ENCODE results near the gene CFAP46. TPM values are rescaled to one million over a fixed set of nuclear protein-coding genes. Genes with fewer than 3 reads are reported as not detected.
A peak's percentile ranks its signal among the peaks of the same experiment; 100 is the strongest.

The CFAP46 gene
- total and polyA plus RNA-seq, 10 of the 15 experiments (the other 5 are each of a cell fraction or from before 2014, with no cell fraction given) = 0.01 to 0.18 (median 0.03) TPM; not detected in 7

GRCh38 chr10:132788180-132788830 is 154.1 kb downstream of the CFAP46 start:
- WGBS (ENCODE audit: insufficient coverage, insufficient replicate concordance, low lambda C conversion rate, missing lambda C conversion rate) = 8% methylated on average over 32 of the region's 79 CpGs
- FAIRE-seq (no peak), ATAC-seq (no peak), DNase-seq (ENCODE audit: low read depth, low spot score) (no peak)
- ChIA-PET CTCF (no interaction called here), SMC1A (ENCODE audit: uncharacterized antibody, unreplicated experiment) (no interaction called here), RAD21 (ENCODE audit: unreplicated experiment) (no interaction called here), POLR2A (no interaction called here)
- Histone ChIP-seq H3K4me2 (ENCODE audit: control insufficient read depth, insufficient read depth) (no peak overlapping the region), H3K36me3 (ENCODE audit: control insufficient read depth in 2 of 2, insufficient read depth in 2 of 2, low read length in 1 of 2) (no peaks in the 10 kb centered on the region), H3K27me3 (replicated peaks in 1 of 2; ENCODE audit: control insufficient read depth in 2 of 2, insufficient read depth in 2 of 2, low read length in 1 of 2) (no peaks in the 10 kb centered on the region), H3K79me2 (ENCODE audit: control insufficient read depth, insufficient read depth, low read length) (no peaks in the 10 kb centered on the region), H3K4me1 (ENCODE audit: control insufficient read depth, insufficient read depth, low read length) (no peaks in the 10 kb centered on the region), H3K27ac (ENCODE audit: control insufficient read depth, insufficient read depth) (no peak overlapping the region), H2AFZ (ENCODE audit: control insufficient read depth, low read depth, low read length) (no peak overlapping the region), H3K9me3 (replicated peaks; ENCODE audit: control insufficient read depth, insufficient read depth, low read length) (no peaks in the 10 kb centered on the region; the same call in 2 of the 3 replicates), H4K20me1 (ENCODE audit: control insufficient read depth, insufficient read depth) (no peaks in the 10 kb centered on the region), H3K4me3 (no peak overlapping the region), H3K9ac (ENCODE audit: control insufficient read depth, insufficient read depth, low read length) (no peak overlapping the region)
- in situ Hi-C loops (cut with MboI) (no loop called here), intact Hi-C loops (cut with micrococcal nuclease; ENCODE audit: unreplicated experiment) (no loop called here)
- TF ChIP-seq SREBF2 (IDR thresholded peaks at IDR 0.05; ENCODE audit: low read length) (no peak), CTCF (IDR thresholded peaks at IDR 0.05 in 2 of 3, conservative IDR thresholded peaks at IDR 0.05 in 1 of 3; ENCODE audit: control insufficient read depth in 2 of 3, extremely low read depth in 1 of 3, insufficient read depth in 1 of 3, low read depth in 3 of 3, low read length in 3 of 3) (peak in 1 of 3 experiments; percentile 5; a peak in 1 of 6 replicates)
- no TSS peak for BruUV-seq (replicated peaks)

- no peaks in the 10 kb centered on the region for H4K20me1 ChIP-seq (ENCODE audit: control insufficient read depth, insufficient read depth)
- no peak for ATAC-seq
- no peak overlapping the region for H3K4me2 ChIP-seq (ENCODE audit: control insufficient read depth, insufficient read depth)
- H3K9ac ChIP-seq (ENCODE audit: control insufficient read depth, insufficient read depth, low read length) = no peak overlapping the region
- no peak overlapping the region for H2AFZ ChIP-seq (ENCODE audit: control insufficient read depth, low read depth, low read length)
- intact Hi-C loops (cut with micrococcal nuclease; ENCODE audit: unreplicated experiment) (no loop called here), in situ Hi-C loops (cut with MboI) (no loop called here)
- H3K27ac ChIP-seq (ENCODE audit: control insufficient read depth, insufficient read depth) = no peak overlapping the region
- no peaks in the 10 kb centered on the region for H3K36me3 ChIP-seq (ENCODE audit: control insufficient read depth in 2 of 2, insufficient read depth in 2 of 2, low read length in 1 of 2)
- RAD21 ChIA-PET (ENCODE audit: unreplicated experiment) = no interaction called here
- POLR2A ChIA-PET = no interaction called here
- H3K4me1 ChIP-seq (ENCODE audit: control insufficient read depth, insufficient read depth, low read length) = no peaks in the 10 kb centered on the region
- DNase-seq (ENCODE audit: low read depth, low spot score) = no peak
- TF ChIP-seq ZNF687 (IDR thresholded peaks at IDR 0.05) = no peak
- no peak for TF ChIP-seq POU2F2 (IDR thresholded peaks at IDR 0.05; ENCODE audit: borderline replicate concordance, low read depth, low read length)
- no peak for TF ChIP-seq ZNF207 (IDR thresholded peaks at IDR 0.05; ENCODE audit: borderline replicate concordance)
- no peak for TF ChIP-seq NR2C1 (IDR thresholded peaks at IDR 0.05)
- TF ChIP-seq SP1 (IDR thresholded peaks at IDR 0.05; ENCODE audit: low read depth, low read length) = no peak
- no peak for TF ChIP-seq NFIC (IDR thresholded peaks at IDR 0.05; ENCODE audit: low read depth, low read length)
- TF ChIP-seq MEF2B (IDR thresholded peaks at IDR 0.05; ENCODE audit: partially characterized antibody, poor library complexity, severe bottlenecking) = no peak
- H3K9me3 ChIP-seq (replicated peaks; ENCODE audit: control insufficient read depth, insufficient read depth, low read length) = no peaks in the 10 kb centered on the region; the same call in 2 of the 3 replicates
- no peak overlapping the region for H3K4me3 ChIP-seq
- CTCF ChIA-PET = no interaction called here
- H3K79me2 ChIP-seq (ENCODE audit: control insufficient read depth, insufficient read depth, low read length) = no peaks in the 10 kb centered on the region
- WGBS (ENCODE audit: insufficient coverage, insufficient replicate concordance, low lambda C conversion rate, missing lambda C conversion rate) = 60% methylated on average over 20 of the region's 80 CpGs
- FAIRE-seq = no peak
- SMC1A ChIA-PET (ENCODE audit: uncharacterized antibody, unreplicated experiment) = no interaction called here
- H3K27me3 ChIP-seq (replicated peaks in 1 of 2; ENCODE audit: control insufficient read depth in 2 of 2, insufficient read depth in 2 of 2, low read length in 1 of 2) = no peaks in the 10 kb centered on the region
- BruUV-seq (replicated peaks) = no TSS peak
Observed at GRCh38 chr10:132787495-132788179, 154.7 kb downstream of the CFAP46 start.
